ENCODE data around the gene PPP2R2D.
"Not testable (repeated sequence)": the region's sequence is repeated elsewhere in the genome, so short reads cannot be mapped to it uniquely, and the experiment has no call there.

Gene PPP2R2D

DNA sequence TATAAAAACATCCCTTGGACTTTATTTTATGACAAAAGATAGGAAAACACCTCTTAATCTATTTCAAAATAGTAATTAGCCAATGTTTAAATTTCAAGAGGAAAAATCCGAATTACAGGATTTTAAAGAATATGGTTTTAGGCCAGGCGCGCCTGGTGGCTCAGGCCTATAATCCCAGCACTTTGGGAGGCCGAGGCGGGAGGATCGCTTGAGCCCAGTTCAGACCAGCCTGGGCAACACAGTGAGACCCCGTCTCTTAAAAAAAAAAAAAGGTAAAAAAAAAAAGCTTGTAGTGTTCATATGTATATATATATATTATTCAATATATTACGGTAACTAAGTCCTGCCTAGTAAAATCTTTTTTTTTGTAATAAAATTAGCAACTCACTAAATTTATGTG, 79.5 kb downstream of the PPP2R2D start:
- TF ChIP-seq, protein P1, sequence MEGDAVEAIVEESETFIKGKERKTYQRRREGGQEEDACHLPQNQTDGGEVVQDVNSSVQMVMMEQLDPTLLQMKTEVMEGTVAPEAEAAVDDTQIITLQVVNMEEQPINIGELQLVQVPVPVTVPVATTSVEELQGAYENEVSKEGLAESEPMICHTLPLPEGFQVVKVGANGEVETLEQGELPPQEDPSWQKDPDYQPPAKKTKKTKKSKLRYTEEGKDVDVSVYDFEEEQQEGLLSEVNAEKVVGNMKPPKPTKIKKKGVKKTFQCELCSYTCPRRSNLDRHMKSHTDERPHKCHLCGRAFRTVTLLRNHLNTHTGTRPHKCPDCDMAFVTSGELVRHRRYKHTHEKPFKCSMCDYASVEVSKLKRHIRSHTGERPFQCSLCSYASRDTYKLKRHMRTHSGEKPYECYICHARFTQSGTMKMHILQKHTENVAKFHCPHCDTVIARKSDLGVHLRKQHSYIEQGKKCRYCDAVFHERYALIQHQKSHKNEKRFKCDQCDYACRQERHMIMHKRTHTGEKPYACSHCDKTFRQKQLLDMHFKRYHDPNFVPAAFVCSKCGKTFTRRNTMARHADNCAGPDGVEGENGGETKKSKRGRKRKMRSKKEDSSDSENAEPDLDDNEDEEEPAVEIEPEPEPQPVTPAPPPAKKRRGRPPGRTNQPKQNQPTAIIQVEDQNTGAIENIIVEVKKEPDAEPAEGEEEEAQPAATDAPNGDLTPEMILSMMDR (IDR thresholded peaks at IDR 0.05; ENCODE audit: control extremely low read depth, extremely low read depth, low read depth, missing control alignments) = no peak
- CTCF ChIA-PET = interaction anchor here (1.0 to 2.8 kb wide), 3 partner anchors 36 to 95 kb away, joined by 3 to 11 read pairs (median 7); no protein-coding TSS in a partner anchor
- POLR2A ChIA-PET = no interaction called here
- no peak for DNase-seq (ENCODE audit: extremely low spot score)

DNA sequence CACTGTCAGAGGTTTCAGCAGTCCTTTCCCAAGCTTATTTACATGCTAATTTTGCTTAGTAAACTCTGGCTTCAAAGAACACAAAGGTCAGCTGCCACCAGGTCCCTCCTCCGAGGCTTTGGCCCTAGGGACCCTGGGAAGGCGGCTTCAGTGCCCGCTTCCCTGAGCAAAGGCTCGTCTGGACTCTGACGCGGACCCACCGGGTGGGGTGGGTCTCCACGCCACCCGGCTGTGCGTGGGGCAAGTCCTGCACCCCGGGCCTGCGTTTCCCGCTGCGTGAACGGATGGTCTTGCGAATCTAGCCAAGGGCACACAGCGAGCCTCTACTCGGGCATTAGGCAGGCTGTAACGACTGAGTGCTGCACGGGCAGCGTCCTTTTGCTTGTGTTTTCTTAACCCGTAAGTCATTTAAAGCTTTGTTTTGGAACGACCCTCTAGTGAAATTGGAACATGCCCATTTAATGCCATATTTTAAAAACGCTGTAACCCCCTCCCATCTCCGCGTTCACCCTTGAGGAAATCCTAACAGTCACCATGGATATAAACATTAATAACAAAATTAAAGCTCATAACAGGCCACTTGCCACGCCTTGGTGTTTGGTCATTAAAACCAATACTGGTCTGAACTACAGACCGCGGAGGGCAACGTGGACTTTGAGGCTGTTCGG, 80.1 kb downstream of the PPP2R2D start:
- ChIA-PET CTCF (interaction anchor here (0.7 to 2.8 kb wide), 4 partner anchors 36 to 95 kb away, joined by 3 to 11 read pairs (median 5); no protein-coding TSS in a partner anchor), POLR2A (no interaction called here)
- no peak for DNase-seq (ENCODE audit: extremely low spot score)

DNA sequence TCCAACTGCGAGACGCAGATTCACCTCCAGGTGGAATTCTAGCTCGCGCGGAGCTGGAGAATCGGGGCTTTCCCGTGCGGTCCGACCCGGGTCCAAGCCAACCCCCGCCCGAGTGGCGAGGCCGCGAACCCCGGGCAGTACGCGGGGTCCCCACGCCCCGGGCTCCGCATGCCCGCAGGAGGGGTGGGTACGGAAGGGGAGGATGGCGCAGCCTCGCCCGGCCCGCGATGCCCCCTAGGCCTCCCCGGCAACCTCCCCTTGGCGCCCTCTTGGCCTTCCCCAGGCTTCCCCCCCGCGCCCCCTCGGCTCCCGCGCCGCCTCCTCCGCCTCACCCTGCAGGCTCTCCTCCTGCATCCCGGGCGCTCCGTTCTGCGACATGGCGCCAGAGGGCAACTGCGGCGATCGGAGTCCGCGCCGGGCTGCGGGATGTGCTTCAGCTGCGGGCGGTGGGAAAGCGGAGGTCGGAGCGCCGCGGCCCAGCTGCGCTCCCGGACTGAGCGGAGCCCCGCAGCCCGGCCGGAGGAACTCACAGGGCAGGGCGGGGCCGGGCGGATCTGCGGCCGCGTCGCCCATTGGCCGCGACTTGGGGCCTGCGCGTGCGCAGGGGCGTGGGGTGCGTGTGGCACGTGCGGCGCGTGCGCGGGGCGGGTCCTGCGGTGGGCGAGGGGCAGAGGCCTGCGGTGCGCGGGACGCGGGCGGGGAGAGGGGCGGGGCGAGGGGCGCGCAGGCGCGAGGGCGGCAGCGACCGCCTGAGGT, 80.8 kb downstream of the PPP2R2D start, which contains the start of gene BNIP3:
Gene BNIP3 (minus strand): TSS at position 495 of the 756 bp plus-strand sequence. CDS start 117 bp downstream, at position 378.
- DNase-seq (ENCODE audit: extremely low spot score) = peak; percentile 99
- TF ChIP-seq, protein P1 (IDR thresholded peaks at IDR 0.05; ENCODE audit: control extremely low read depth, extremely low read depth, low read depth, missing control alignments) = no peak
- ChIA-PET CTCF (interaction anchor here (0.7 to 2.8 kb wide), 3 partner anchors 37 to 82 kb away, joined by 3 to 11 read pairs (median 7); no protein-coding TSS in a partner anchor), POLR2A (interaction anchor here (0.6 kb wide), 1 partner anchor 50 kb away, joined by 4 read pairs; no protein-coding TSS in a partner anchor)

More for the DNA sequence above, 80.1 kb downstream of the PPP2R2D start:
- TF ChIP-seq, protein P1 (IDR thresholded peaks at IDR 0.05; ENCODE audit: control extremely low read depth, extremely low read depth, low read depth, missing control alignments) = no peak

DNA sequence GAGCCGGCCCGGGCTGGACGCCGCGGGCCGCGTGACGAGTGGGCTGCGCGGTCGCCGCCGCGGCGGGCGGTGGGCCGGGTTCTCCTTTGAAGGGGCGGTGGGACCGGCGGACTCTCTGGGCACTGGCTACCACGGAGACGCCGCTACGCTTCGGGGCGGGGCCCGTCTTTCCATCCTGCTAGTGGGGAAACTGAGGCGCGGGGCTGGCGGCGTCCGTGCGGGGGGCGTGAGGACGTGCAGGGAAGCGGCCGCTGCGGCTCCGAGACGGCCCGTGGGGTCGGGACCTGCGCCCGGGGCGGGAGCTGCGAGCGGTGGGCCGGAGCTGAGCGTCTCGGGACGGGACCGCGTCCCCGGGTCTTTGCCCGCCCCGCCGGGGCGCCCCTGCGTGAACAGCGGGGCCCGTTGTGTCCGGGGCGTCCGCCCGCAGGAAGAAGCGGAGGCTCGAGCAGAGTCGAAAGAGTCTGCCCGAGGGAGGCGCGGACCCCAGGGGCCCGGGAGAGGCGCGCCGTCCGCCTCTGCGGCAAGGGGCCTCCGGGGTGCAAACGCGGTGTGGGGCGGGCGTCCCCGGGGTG, 81.5 kb downstream of the PPP2R2D start:
- POLR2A ChIA-PET = interaction anchor here (0.6 kb wide), 1 partner anchor 51 kb away, joined by 4 read pairs; no protein-coding TSS in a partner anchor
- peak; percentile 53 for DNase-seq (ENCODE audit: extremely low spot score)
- TF ChIP-seq, protein P1 (IDR thresholded peaks at IDR 0.05; ENCODE audit: control extremely low read depth, extremely low read depth, low read depth, missing control alignments) = no peak
- CTCF ChIA-PET = interaction anchor here (2.3 to 2.8 kb wide), 2 partner anchors 38 to 83 kb away, joined by 7 to 11 read pairs; no protein-coding TSS in a partner anchor

DNA sequence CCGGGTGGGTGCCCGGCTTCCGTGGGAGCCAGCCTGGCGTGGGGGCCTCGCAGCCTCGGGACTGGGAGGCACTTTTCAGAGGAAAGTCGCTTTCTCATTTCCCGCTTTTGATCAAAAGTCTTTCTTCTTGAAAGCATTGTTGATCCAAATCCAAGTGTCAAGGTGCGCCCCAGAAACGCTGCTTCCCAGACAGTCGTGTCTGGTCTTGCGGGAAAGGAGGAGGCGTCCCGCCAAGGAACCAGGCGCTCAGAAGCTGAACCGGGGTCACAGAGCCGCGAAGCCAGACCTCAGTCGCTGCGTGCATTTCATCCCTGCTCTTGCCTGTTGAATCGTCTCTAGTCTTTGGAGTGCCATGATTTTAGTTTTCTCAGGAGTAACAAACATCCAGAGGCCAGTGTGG, 82.0 kb downstream of the PPP2R2D start:
- ChIA-PET CTCF (no interaction called here), POLR2A (no interaction called here)
- TF ChIP-seq, protein P1 (IDR thresholded peaks at IDR 0.05; ENCODE audit: control extremely low read depth, extremely low read depth, low read depth, missing control alignments) = no peak
- no peak for DNase-seq (ENCODE audit: extremely low spot score)

DNA sequence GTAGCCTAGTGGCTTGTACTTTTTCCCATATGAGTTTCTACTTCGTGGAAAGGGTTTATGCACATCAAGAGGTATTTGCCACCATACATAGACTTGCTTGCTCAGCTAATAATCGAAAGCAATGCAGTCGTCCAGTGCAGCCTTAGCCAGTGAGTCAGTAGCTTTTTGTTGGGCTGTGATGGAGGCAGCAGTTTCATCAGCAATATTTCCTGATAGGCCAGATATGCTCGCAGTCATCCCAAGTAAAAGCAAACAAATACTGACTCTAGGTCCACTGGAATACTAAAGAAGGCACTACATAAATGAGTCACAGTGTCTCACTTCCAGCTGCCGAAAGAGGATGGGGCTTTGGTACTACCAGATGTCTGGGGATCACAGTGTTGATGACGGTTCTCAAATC, 83.0 kb downstream of the PPP2R2D start:
- TF ChIP-seq, protein P1 (IDR thresholded peaks at IDR 0.05; ENCODE audit: control extremely low read depth, extremely low read depth, low read depth, missing control alignments) = no peak
- no peak for DNase-seq (ENCODE audit: extremely low spot score)
- CTCF ChIA-PET = no interaction called here
- POLR2A ChIA-PET = no interaction called here

DNA sequence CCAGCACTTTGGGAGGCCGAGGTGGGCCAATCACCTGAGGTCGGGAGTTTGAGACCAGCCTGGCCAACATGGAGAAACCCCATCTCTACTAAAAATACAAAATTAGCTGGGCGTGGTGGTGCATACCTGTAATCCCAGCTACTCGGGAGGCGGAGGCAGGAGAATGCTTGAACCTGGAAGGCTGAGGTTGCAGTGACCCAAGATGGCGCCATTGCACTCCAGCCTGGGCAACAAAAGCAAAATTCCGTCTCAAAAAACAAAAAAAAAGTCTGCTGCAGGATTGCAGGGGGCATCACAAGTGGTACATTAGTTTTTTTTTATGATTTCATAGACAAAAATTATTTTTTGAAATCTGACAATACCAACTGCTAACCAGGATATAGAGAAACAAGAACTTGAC, 86.0 kb downstream of the PPP2R2D start:
- CTCF ChIA-PET = interaction anchor here (1.0 kb wide), 1 partner anchor 36 kb away, joined by 3 read pairs; no protein-coding TSS in a partner anchor
- POLR2A ChIA-PET; DNase-seq (ENCODE audit: extremely low spot score): not testable (repeated sequence)

DNA sequence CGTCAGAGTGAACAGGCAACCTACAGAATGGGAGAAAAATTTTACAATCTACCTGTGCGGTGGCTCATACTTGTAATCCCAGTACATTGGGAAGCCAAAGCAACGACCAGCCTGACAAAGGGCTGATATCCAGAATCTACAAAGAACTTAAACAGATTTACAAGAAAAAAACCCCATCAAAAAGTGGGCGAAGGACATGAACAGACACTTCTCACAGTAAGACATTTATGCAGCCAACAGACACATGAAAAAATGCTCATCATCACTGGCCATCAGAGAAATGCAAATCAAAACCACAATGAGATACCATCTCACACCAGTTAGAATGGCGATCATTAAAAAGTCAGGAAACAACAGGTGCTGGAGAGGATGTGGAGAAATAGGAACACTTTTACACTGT, 86.5 kb downstream of the PPP2R2D start:
- DNase-seq (ENCODE audit: extremely low spot score); CTCF ChIA-PET; POLR2A ChIA-PET: not testable (repeated sequence)

DNA sequence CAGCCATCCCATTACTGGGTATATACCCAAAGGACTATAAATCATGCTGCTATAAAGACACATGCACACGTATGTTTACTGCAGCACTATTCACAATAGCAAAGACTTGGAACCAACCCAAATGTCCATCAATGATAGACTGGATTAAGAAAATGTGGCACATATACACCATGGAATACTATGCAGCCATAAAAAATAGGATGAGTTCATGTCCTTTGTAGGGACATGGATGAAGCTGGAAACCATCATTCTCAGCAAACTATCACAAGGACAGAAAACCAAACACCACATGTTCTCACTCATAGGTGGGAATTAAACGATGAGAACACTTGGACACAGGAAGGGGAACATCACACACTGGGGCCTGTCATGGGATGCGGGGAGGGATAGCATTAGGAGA, 87.0 kb downstream of the PPP2R2D start:
- POLR2A ChIA-PET; CTCF ChIA-PET; DNase-seq (ENCODE audit: extremely low spot score): not testable (repeated sequence)
